Measurements from ENCODE around the gene LIPI.

GRCh38 chr21:14241297-14241696 lies 30.5 kb upstream of the LIPI start:
- TF ChIP-seq POLR2A (IDR thresholded peaks at IDR 0.05; ENCODE audit: low read depth, low read length) (no peak), POLR2AphosphoS5 (IDR thresholded peaks at IDR 0.05; ENCODE audit: low read depth, low read length) (no peak)

Measured in GM12892 (cell line).